NCI-H2227 treated with DMSO at 0.1 percent for 48 hours (cell line): ENCODE data around the gene DNAH10.

ENCODE experiments used
- DNase-seq: peaks from one replicate; lab custom pipeline; 2025; lab: John Stamatoyannopoulos, UW

DNAH10 gene, protein sequence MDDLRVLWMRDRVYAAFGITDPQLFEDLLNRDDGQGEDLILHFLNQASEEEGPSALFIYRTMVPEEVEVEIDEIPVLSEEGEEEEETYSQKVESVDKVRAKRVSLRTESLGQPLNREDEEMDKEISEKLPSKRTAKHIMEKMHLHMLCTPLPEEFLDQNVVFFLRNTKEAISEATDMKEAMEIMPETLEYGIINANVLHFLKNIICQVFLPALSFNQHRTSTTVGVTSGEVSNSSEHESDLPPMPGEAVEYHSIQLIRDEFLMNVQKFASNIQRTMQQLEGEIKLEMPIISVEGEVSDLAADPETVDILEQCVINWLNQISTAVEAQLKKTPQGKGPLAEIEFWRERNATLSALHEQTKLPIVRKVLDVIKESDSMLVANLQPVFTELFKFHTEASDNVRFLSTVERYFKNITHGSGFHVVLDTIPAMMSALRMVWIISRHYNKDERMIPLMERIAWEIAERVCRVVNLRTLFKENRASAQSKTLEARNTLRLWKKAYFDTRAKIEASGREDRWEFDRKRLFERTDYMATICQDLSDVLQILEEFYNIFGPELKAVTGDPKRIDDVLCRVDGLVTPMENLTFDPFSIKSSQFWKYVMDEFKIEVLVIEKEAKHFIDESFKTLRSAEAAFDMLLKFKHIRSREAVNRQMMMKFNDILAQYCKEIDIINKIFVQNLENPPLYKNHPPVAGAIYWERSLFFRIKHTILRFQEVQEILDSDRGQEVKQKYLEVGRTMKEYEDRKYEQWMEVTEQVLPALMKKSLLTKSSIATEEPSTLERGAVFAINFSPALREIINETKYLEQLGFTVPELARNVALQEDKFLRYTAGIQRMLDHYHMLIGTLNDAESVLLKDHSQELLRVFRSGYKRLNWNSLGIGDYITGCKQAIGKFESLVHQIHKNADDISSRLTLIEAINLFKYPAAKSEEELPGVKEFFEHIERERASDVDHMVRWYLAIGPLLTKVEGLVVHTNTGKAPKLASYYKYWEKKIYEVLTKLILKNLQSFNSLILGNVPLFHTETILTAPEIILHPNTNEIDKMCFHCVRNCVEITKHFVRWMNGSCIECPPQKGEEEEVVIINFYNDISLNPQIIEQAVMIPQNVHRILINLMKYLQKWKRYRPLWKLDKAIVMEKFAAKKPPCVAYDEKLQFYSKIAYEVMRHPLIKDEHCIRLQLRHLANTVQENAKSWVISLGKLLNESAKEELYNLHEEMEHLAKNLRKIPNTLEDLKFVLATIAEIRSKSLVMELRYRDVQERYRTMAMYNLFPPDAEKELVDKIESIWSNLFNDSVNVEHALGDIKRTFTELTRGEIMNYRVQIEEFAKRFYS (N-terminal part only)

DNA sequence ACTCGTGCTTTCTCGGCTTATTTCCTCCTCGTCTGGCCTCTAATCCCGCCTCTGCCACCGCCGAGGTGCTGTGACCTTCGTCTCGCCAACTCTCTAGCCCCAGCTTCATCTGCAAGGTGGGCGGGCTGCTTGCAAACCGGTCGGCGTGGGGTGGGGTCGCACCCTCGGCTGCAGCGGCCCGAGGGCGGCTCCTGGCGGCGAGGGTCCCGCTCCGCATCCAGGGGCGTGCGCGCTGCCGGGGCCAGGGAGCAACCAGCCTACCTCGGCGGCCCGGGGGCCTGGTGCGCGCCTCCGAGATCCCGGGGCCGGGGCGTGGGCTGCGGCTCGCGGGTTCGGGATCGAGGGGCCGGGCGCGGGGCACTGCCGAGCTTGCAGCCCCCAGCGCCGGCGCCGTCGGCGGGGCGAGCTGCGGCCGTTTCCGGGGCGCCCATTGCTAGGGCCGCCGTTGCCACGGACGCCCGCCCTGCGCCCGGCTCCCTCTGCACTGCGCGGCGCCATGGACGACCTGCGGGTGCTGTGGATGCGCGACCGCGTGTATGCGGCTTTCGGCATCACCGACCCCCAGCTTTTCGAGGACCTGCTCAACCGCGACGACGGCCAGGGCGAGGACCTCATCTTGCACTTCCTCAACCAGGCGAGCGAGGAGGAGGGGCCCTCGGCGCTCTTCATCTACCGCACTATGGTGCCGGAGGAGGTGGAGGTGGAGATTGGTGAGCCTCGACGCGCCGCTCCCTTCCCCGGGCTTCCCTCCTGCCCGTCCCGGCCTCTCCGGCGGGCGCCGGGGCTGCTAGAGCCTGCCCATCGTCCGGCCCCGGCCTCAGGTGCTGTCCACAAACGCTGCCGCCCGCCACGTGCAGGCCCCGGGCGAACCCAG is at the start of gene DNAH10:
TSS of gene DNAH10 (plus strand) at position 461 of the 874 bp plus-strand sequence. CDS start at position 497, 36 bp downstream.
- DNase-seq: no peak

DNA sequence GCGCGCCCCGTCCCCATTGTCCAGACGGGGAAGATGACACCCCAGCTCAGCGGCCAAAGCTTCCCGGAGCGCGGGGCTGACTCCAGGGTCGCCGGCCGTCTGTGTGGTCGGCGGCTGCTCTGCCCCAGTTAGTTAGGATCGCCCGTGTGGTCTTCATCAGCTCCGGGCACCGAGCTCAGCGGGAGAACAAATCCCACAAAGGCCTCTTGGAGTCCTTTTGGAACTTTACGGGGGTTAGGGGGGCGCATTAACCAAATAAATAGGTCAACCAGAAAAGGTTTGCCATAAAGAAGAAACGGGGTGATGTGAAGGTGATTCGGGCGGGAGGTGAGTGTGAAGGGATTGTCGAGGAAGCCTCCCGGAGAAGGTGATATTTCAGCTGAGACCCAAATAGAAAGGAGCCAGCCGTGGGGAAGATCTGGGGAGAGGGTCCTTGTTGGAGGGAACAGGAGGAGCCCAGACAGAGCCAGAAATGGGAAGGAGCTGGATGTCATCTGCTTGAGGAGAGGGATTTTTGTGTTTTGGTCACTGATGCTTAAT is 49.3 kb upstream of the DNAH10 start:
- DNase-seq: no peak

DNA sequence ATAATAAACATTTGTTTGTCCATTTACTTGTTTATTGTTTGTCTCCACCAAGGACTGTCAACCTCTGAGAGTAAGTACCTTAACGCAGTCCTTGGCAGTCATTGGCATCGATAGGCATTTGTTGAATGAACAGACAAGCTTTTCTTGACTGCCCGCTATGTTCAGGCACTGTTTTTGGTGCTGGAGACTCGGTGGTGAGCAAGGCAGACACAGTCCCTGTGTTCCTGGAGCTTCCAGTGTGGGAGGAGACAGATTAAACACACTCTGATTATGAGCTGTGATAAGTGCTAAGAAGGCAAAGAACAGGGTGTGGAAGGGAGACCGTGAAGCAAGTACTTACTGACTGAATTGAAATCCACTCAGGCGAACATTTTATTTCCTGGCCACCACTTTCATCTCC is 48.7 kb upstream of the DNAH10 start:
- no peak for DNase-seq

DNA sequence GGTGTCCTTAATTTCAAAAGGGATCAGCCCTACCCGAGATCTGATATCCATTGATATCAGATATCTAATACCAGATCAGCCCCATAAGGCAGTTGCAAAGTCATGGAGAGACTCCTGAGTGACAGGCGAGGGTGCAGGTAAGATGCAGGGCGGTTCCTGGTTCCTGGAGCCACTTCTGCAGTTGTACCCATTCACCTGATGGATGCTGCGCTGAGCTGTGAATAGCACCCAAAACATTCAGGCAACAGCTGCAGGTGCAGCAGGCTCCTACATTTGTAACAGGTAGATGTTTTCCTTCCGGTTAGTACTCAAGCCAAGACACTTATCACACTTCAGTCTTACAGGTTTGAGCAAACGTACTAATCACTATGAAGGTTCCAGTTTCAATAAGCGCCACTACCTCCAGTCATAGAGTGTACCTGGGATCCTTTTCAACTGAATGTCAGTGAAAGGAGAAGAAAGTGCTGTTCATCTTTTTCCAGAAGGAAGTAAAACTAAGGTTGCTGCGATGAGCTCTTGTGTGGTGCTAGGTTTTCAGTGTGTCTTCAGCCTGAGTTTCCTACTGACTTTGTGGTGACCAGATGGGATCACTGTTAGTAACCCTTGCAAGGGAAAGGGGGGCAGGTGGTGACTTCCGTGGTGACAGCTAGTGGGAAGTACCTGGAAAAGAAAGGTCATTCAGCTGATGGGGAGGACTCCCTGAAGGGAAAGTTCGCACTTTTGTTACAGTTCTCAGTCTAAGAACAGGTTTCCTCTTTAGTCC is 48.1 kb upstream of the DNAH10 start:
- no peak for DNase-seq

DNA sequence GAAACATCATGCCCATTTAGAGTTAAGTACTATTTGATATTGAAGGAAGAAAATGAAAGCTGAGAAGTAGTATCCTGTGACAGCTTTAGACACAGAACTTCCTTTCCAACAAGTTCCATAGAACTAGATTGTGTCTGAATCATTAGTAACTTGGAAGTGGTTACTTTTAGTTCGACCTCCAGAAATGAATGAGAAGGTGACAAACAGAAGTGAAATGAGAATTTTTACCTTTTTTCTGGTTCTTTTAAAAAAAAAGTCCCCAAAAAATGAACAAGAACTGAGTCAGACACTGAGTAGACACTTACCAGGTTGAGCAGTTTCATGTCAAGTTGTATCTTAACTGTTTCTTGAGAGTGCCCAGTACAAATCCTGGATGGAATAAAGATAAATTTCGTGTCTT is 46.9 kb upstream of the DNAH10 start:
- DNase-seq: no peak

DNA sequence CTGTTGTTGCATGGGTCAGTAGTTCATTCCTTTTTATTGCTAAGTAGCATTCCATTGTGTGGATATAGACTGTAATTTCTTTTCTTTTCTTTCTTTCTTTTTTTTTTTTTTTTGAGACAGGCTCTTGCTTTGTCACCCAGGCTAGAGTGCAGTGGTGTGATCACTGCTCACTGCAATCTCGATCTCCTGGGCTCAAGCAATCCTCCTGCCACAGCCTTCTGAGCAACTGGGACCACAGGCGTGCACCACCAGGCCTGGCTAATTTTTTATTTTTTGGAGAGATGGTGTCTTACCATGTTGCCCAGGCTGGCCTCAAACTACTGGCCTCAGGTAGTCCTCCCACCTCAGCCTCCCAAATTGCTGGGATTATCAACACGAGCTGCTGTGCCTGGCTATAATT is 44.8 kb upstream of the DNAH10 start:
- DNase-seq: no peak

DNA sequence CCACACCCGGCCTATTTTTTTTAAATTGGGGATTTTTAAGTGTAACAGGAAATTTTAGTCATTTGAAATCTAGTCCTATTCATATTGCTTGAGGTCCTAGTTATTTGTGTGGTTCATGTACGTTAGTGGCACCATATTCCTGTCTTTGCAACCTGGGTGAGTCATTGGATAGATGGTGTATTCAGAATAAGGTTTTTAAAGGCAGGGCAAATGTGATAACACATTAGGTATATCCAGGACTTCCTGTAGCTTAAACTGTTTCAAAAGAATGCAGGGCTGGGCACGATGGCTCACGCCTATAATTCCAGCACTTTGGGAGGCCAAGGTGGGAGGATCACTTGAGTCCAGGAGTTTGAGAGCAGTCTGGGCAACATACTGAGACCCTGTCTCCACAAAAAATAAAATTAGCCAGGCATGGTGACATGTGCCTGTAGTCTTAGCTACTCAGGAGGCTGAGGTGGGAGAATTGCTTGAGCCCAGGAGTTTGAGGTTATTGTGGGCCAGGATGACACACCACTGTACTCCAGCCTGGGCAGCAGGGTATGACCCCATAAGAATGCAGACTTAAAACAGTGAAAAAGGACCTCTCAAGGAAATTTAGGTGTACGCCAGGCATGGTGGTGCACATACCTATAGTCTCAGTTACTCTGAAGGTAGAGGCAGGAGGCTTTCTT is 41.8 kb upstream of the DNAH10 start:
- DNase-seq: no peak

DNA sequence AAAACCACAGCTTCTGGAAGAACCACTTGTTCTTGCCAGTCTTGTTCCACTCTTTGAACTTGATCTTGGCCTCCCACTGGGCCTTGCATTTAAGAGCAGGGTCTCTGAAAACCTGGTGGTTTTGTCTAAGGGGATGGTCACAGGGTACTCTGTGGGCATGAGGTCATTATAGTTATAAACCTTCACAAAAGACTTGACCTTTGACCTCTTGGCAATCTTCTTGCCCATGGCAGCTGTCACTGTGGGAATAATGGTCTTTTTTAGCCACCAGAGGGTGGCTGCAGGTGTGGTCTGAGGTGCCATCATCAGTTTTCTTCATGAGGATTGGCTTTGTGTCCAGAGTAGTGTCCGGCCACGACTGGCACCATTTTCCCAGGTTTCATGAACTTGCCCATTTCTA is 40.9 kb upstream of the DNAH10 start:
- DNase-seq: no peak

DNA sequence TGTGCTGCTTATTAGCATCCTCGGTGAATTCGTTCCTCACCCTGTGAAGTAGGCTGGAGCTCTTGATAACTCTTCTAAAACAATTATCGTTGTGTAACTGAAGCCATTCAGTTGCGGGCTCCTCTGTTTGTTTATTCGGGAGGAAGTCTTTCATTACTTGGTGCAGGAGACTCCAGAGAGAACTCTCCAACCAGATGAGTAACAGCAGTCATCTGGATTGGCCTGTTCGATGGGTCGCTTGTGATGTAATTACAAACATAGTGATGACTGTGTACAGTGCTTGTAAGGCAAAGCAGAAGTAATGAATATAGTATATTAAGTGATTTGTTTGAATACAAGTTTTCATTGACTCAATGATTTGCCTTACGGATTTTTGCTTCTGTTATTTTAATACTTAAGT is 39.1 kb upstream of the DNAH10 start:
- DNase-seq: no peak

DNA sequence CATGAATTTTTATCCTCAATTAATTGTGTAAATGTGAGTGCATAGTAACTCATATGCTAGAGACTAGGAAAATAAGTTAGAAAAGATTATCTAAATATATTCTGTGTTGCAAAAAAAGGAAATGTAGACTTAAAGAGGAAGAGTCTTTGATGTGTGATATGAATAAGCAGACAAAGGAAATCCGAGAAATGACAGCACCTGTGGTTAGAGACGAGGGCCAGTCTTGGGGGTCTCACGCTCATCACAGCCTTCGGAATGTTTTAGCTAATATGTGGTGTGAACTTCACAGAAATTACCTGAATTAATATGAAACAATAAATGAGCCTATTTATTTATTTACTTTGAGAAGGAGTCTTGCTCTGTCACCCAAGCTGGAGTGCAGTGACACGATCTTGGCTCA is 38.3 kb upstream of the DNAH10 start:
- no peak for DNase-seq

DNA sequence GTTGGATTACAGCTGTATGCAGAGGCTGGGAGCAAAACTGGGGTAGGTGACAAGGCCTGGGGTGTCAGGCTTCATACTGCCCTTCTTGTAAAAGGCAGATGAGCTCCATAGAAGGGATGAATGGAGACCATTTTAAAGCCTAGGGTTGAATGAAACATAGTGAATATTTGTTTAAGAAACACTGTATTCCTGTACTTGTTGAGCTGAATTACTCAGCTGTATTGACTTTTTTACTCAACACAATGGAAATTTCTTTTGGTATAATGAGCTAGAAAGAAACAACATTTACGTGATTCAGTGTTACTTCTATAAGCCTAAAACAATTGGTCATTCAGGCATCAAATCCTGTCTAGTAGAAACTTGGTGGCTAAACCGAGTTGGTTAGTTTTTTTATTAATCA is 35.9 kb upstream of the DNAH10 start:
- DNase-seq: no peak

DNA sequence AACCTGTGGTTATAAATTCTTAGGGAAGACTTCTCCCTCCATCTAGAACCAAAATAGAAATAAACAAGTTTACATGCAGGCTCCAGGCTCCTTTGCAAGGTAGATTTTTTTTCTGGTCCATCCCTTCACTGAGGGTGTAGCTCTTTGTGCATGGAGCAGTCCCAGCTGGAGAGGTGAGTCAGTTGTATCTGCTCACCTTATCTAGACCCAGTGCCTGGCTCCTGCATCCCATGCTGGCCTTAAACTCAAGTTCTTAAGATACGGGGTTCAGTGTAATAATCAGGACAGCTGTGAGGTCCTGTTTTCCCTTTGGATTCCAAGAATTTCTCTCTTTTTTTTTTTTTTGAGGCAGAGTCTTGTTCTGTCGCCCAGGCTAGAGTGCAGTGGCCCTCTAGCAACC is 35.1 kb upstream of the DNAH10 start:
- DNase-seq: no peak

DNA sequence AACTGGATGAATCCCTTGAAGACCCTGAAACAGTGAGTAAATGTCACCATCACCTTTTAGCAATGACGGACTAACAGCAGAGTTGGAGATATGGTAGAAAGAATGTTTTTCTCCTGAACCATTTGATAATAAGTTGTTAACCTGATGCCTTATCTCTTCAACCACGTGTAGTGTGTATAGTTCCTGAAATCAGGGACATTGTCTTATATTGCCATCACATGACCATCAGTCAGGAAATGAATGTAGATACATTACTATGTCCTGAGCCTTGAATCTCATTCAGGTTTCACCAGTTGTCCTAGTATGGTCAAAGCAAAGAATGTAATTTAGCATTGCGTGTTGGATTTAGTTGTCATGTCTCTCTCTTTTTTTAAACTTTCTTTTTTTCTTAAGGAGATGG is 34.2 kb upstream of the DNAH10 start:
- no peak for DNase-seq

DNA sequence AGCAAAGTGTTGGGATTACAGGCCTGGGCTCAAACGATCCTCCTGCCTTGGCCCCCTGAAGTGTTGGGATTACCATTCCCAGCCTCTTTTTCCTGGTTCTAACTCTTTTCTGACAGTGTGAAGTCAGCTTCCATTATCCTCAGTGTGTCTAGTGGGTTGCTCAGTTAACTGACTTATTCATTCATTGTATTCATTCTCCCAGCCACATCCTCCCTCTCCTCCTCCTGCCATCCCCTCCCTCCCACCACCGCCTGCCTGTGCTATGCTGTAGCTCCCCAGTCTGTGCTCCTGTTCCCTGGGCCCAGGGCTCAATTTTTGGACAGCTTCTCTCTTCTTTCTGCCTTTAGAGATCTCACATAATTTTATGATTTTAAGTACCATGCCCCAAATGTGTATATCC is 30.5 kb upstream of the DNAH10 start:
- no peak for DNase-seq

DNA sequence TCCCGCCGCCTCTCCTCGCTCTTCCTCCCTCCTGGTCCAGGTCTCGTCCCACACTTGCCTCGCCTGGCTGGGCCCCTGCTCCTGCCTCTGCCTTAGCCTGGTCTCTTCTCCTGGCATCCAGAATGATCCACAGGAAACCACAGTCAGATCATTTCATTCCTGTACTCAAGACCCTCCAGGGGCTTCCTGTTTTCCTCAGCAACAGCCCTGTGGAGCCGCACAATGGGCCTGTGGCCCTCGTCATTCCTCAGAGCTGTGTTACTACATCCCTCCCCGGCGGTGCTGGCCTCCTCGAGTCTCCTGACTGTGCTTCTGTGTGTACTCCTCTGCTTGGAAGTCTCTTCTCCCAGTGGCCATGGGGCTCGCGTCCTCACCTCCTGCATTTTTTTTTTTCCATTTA is 29.9 kb upstream of the DNAH10 start:
- no peak for DNase-seq

DNA sequence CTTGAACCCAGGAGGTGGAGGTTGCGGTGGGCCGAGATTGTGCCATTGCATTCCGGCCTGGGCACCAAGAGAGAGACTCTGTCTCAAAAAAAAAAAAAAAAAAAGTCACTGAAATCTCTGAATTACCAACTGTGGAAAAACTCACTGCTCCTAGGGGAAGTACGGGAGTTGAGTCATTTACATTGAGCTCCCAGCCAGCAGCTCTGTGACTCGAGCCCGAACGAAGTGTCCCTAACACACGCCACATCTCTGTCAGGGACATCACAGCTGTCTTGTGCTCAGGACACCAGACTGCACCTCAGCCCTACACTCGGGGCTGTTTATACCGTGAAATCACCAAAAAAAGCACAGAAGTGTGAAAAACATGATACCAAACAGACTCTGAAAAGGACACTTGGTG is 28.9 kb upstream of the DNAH10 start:
- DNase-seq: no peak

DNA sequence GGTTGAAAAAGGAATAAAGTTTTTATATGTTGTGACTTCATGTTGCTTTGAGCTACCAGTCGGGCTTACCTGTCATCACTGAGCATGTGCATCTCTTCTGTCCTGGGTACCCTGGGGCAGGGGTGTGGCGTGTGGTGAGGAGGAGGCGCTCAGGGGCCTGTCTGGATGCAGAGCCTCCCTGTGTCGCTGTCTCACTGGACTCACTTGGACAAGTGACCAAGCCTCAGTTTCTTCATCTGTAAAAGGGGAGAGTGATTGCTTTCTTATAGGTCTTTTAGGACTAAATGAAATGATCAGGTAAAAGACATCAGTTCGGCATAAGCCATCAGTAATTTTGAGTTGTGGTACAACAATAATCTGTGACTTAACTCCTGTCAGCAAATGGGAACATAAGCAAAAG is 27.8 kb upstream of the DNAH10 start:
- DNase-seq: no peak

DNA sequence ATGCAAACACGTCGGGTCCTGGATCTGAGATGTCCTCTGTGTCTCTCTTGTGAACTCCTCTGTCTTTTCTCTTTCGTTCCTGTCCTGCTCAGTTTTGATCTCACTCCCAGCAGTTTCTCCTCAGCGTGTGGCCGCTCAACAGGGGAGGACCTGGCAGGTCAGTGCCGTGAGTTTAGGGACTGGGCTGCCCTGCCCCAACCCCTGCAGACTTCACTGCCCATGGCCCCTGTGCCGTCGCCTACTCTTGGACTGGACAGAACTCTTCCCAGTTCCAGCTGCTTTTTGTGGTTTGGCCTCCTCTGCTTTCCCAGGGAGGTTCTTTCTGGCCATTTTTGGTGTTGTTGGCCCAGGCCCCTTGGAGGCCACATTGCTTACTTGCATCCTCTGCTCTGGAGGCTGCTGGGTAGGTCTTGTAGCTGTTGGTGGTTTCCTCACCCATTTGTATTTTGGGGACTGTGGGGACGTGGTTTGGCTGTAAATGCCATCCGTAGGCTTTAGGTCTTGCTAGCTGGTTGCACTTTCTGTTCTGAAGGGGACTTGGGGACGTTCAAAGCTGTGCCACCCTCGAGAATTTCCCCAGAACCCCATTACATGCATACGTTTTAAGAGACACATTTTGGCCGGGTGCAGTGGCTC is 20.0 kb upstream of the DNAH10 start:
- no peak for DNase-seq

DNA sequence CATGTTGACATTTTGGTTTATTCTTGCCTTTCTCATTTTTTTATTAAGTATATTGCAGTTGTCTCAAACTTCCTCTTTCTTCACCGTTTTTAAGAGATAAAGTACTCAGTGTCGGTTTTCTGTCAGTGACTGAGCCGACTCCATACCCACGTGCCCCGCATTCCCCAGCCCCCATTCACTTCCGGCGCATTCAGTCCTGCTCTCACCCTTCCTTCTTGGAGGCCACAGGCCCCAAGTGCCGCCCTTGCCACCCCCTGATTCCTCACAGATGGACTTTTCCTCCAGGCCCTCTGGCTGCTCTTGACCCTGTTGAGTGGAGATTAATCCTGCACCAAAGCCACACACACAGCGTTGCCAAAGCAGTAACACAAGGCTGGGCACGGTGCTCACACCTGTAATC is 19.1 kb upstream of the DNAH10 start:
- no peak for DNase-seq
